Stimulated activated CD8-positive, alpha-beta memory T cell treated with anti-CD3 and anti-CD28 coated beads, Interleukin-2, amount 100 ng/mL, for 1 hour (primary cell): Measurements from ENCODE around the gene DIPK1B.

Source experiments
- DNase-seq, 2 donors: peaks; one replicate each; pipeline ENCODE4 v3.0.0-alpha.2; 2020; ENCODE audit warnings: low read depth in 2 of 2

The DIPK1B gene

GRCh38 chr9:136673088-136673974, 39.0 kb upstream of the DIPK1B start:
- DNase-seq: no peak

- no peak for DNase-seq
Observed at GRCh38 chr9:136673975-136674785, 38.2 kb upstream of the DIPK1B start.

GRCh38 chr9:136674786-136675349, 37.5 kb upstream of the DIPK1B start:
- no peak for DNase-seq

- DNase-seq: no peak
Observed at GRCh38 chr9:136675477-136676296, 36.7 kb upstream of the DIPK1B start.

- no peak for DNase-seq
Observed at GRCh38 chr9:136676297-136676794, 36.0 kb upstream of the DIPK1B start.

- DNase-seq: no peak
Observed at GRCh38 chr9:136676920-136677686, 35.3 kb upstream of the DIPK1B start.

GRCh38 chr9:136678034-136678433, 34.3 kb upstream of the DIPK1B start:
- no peak for DNase-seq

- no peak for DNase-seq
Observed at GRCh38 chr9:136678624-136679023, 33.7 kb upstream of the DIPK1B start.

GRCh38 chr9:136679431-136679941, 32.9 kb upstream of the DIPK1B start:
- no peak for DNase-seq

- DNase-seq: no peak
Observed at GRCh38 chr9:136681029-136681428, 31.3 kb upstream of the DIPK1B start.

GRCh38 chr9:136681945-136682699, 30.2 kb upstream of the DIPK1B start:
- no peak for DNase-seq

GRCh38 chr9:136682710-136683109, 29.7 kb upstream of the DIPK1B start:
- DNase-seq: no peak

- no peak for DNase-seq
Observed at GRCh38 chr9:136683173-136683745, 29.1 kb upstream of the DIPK1B start.

- no peak for DNase-seq
Observed at GRCh38 chr9:136683755-136684154, 28.6 kb upstream of the DIPK1B start.

GRCh38 chr9:136684339-136684738, 28.0 kb upstream of the DIPK1B start:
- DNase-seq: no peak

GRCh38 chr9:136684799-136685198, 27.6 kb upstream of the DIPK1B start:
- DNase-seq: no peak

GRCh38 chr9:136685216-136685615, 27.2 kb upstream of the DIPK1B start:
- no peak for DNase-seq

- DNase-seq: no peak
Observed at GRCh38 chr9:136685790-136686533, 26.4 kb upstream of the DIPK1B start.

GRCh38 chr9:136686534-136686793, 25.9 kb upstream of the DIPK1B start:
- no peak for DNase-seq
